OCI-LY1 (cell line): Measurements from ENCODE around the gene CDH13.

Source experiments
- H2AFZ ChIP-seq: fragments of 200-600 bp; sonication (generic), shearing (Covaris generic); 2 replicates; pipeline ENCODE4 v1.6.0; 2014; ENCODE audit warnings: antibody characterized with exemption, mild to moderate bottlenecking, low read length
- H3F3A ChIP-seq: fragments of 200-600 bp; sonication (generic), shearing (Covaris generic); 2 replicates; pipeline ENCODE4 v1.6.0; 2014; ENCODE audit warnings: mild to moderate bottlenecking, antibody characterized with exemption, low read length, moderate library complexity; ENCODE audit not compliant: insufficient read depth
- H3K27ac ChIP-seq: fragments of 200-600 bp; sonication (generic); 2 replicates; pipeline ENCODE4 v1.5.1; 2014; ENCODE audit warnings: low read length, mixed run types, mild to moderate bottlenecking, low read depth; ENCODE audit not compliant: poor library complexity, severe bottlenecking
- H3K27me3 ChIP-seq: fragments of 200-600 bp; sonication (generic); 2 replicates; pipeline ENCODE4 v1.6.0; 2014; ENCODE audit warnings: antibody characterized with exemption, mild to moderate bottlenecking, low read length, moderate library complexity; ENCODE audit not compliant: insufficient read depth
- H3K36me3 ChIP-seq: fragments of 200-600 bp; sonication (generic); 2 replicates; pipeline ENCODE4 v1.6.1; 2014; ENCODE audit warnings: mild to moderate bottlenecking, antibody characterized with exemption, low read length, moderate library complexity, mixed read lengths; ENCODE audit not compliant: insufficient read depth
- H3K4me1 ChIP-seq: fragments of 200-600 bp; sonication (generic); 2 replicates; pipeline ENCODE4 v1.5.1; 2014; ENCODE audit warnings: mild to moderate bottlenecking, low read length, moderate library complexity; ENCODE audit not compliant: insufficient read depth, severe bottlenecking
- H3K4me2 ChIP-seq: fragments of 200-600 bp; sonication (generic), shearing (Covaris generic); 2 replicates; pipeline ENCODE4 v1.6.1; 2014; ENCODE audit warnings: low read length
- H3K4me3 ChIP-seq: fragments of 200-600 bp; sonication (generic); 2 replicates; pipeline ENCODE4 v1.5.1; 2014; ENCODE audit warnings: low read length, low read depth, mild to moderate bottlenecking, mixed read lengths; ENCODE audit not compliant: poor library complexity, severe bottlenecking
- H3K79me2 ChIP-seq: fragments of 200-600 bp; shearing (Covaris generic); 2 replicates; pipeline ENCODE4 v1.6.1; 2016; ENCODE audit warnings: mixed run types, low read length, mixed read lengths; ENCODE audit not compliant: insufficient read depth
- H3K9ac ChIP-seq: fragments of 200-600 bp; sonication (generic), shearing (Covaris generic); 2 replicates; pipeline ENCODE4 v1.6.1; 2014; ENCODE audit warnings: mild to moderate bottlenecking, low read length, mixed read lengths
- H3K9me2 ChIP-seq: fragments of 200-600 bp; sonication (generic), shearing (Covaris generic); 2 replicates; pipeline ENCODE4 v1.6.1; 2014; ENCODE audit warnings: low read depth, mild to moderate bottlenecking, low read length, mixed read lengths
- H3K9me3 ChIP-seq: fragments of 200-600 bp; shearing (Covaris generic); 2 replicates; pipeline ENCODE4 v1.6.1; 2014; ENCODE audit warnings: low read length, mixed read lengths
- H4K20me1 ChIP-seq: fragments of 200-600 bp; sonication (generic), shearing (Covaris generic); 2 replicates; pipeline ENCODE4 v1.6.0; 2016; ENCODE audit warnings: mild to moderate bottlenecking, low read length; ENCODE audit not compliant: insufficient read depth
- EZH2 ChIP-seq: fragments of 200-600 bp; sonication (generic), shearing (Covaris generic); IDR thresholded peaks from 2 replicates; pipeline ENCODE4 v1.8.0; 2017; ENCODE audit warnings: borderline replicate concordance, mixed run types, mild to moderate bottlenecking, antibody characterized with exemption, low read length, moderate library complexity, mixed read lengths
- TF ChIP-seq, protein P1 (sequence below): fragments of 200-600 bp; sonication (generic), shearing (Covaris generic); IDR thresholded peaks from 2 replicates; pipeline ENCODE4 v1.5.1; 2017; ENCODE audit warnings: mild to moderate bottlenecking, antibody characterized with exemption, low read length, moderate library complexity, mixed read lengths

The CDH13 gene

DNA sequence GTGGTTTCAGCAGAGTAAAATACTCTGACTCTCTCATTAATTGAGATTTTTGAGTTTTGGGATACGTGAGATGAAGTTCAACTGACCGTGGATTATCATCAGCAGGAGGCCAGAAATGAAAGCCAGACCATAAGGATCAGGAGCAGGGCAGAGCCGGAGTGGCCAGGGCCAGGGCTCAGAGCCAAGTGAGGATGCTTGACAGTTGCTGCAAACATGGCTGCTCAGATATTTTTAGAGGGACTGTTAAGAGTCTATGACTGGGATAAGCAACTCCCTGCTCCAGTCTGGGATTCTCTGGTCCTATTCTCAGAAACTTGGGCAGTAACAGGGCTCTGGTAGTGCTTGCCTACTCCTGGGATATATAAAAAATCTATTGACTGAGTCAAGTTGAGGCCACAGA, 17.6 kb upstream of the CDH13 start:
- no peak overlapping the region for H3K4me2 ChIP-seq
- H3K36me3 ChIP-seq: no peaks in the 10 kb centered on the region
- H3K9me3 ChIP-seq: no peaks in the 10 kb centered on the region
- H3K4me1 ChIP-seq: no peaks in the 10 kb centered on the region
- no peaks in the 10 kb centered on the region for H3K27me3 ChIP-seq
- H3K4me3 ChIP-seq: no peak overlapping the region
- H3K79me2 ChIP-seq: no peaks in the 10 kb centered on the region
- H3K9ac ChIP-seq: no peak overlapping the region
- no peaks in the 10 kb centered on the region for H4K20me1 ChIP-seq
- H3F3A ChIP-seq: no peaks in the 10 kb centered on the region
- H3K27ac ChIP-seq: no peak overlapping the region
- TF ChIP-seq, protein P1, sequence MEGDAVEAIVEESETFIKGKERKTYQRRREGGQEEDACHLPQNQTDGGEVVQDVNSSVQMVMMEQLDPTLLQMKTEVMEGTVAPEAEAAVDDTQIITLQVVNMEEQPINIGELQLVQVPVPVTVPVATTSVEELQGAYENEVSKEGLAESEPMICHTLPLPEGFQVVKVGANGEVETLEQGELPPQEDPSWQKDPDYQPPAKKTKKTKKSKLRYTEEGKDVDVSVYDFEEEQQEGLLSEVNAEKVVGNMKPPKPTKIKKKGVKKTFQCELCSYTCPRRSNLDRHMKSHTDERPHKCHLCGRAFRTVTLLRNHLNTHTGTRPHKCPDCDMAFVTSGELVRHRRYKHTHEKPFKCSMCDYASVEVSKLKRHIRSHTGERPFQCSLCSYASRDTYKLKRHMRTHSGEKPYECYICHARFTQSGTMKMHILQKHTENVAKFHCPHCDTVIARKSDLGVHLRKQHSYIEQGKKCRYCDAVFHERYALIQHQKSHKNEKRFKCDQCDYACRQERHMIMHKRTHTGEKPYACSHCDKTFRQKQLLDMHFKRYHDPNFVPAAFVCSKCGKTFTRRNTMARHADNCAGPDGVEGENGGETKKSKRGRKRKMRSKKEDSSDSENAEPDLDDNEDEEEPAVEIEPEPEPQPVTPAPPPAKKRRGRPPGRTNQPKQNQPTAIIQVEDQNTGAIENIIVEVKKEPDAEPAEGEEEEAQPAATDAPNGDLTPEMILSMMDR: no peak
- no peak for TF ChIP-seq EZH2
- no peak overlapping the region for H2AFZ ChIP-seq
- H3K9me2 ChIP-seq: no peaks in the 10 kb centered on the region

DNA sequence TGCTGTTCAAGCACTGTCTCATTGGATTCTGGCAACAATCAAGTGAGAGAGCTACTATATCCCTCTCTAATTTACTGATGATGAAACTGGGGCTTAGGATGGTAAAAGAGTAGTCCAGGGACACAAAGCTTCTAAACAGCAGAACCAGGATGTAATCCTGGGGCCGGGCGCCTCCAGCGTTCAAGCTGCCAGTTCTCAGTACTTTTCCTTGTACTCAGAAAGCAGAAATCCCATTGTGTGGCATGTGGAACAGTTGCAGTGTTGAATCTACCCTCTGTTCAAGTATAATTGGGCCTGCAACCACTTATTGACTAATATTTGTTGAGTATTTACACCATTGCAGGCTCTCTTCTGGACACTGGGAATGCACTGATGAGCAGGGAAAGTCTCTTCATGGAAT, 14.5 kb upstream of the CDH13 start:
- H3K27ac ChIP-seq: no peak overlapping the region
- no peaks in the 10 kb centered on the region for H3K4me1 ChIP-seq
- H3K79me2 ChIP-seq: no peaks in the 10 kb centered on the region
- H3K9ac ChIP-seq: no peak overlapping the region
- H2AFZ ChIP-seq: no peak overlapping the region
- no peaks in the 10 kb centered on the region for H4K20me1 ChIP-seq
- no peaks in the 10 kb centered on the region for H3K36me3 ChIP-seq
- no peak overlapping the region for H3K4me2 ChIP-seq
- no peaks in the 10 kb centered on the region for H3K9me3 ChIP-seq
- no peaks in the 10 kb centered on the region for H3K9me2 ChIP-seq
- no peaks in the 10 kb centered on the region for H3K27me3 ChIP-seq
- TF ChIP-seq EZH2: no peak
- TF ChIP-seq, protein P1: no peak
- no peak overlapping the region for H3K4me3 ChIP-seq
- H3F3A ChIP-seq: no peaks in the 10 kb centered on the region

DNA sequence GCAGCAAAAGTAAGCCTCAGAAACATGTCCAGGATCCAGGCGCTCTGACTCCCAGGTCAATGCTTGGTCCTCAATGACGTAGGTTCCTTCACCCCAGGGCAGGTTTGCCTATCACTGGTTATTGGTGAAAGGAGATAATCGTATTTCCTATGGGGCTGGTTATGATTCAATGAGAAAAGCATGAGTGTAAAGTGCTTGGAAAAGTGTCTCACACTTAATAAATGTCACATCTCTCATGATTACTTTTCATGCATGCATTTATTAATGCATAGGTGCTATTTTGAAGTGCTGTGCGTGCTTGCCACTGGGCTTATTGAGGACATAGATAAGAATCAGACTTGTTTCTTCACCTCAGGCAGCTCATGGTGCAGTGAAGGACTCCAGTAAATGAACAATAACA, 10.4 kb upstream of the CDH13 start:
- Histone ChIP-seq H3K4me2 (no peak overlapping the region), H3K27me3 (no peaks in the 10 kb centered on the region; the same call in 1 of the 2 replicates), H3K4me3 (no peak overlapping the region), H3K9ac (no peak overlapping the region), H3K36me3 (no peaks in the 10 kb centered on the region), H3F3A (no peaks in the 10 kb centered on the region), H3K4me1 (no peaks in the 10 kb centered on the region), H3K9me3 (no peaks in the 10 kb centered on the region), H3K27ac (no peak overlapping the region), H3K79me2 (no peaks in the 10 kb centered on the region), H4K20me1 (no peaks in the 10 kb centered on the region), H3K9me2 (no peaks in the 10 kb centered on the region), H2AFZ (no peak overlapping the region)
- TF ChIP-seq, protein P1: no peak
- TF ChIP-seq EZH2: no peak
